ENCODE results near the gene CLEC1B. TPM values are rescaled to one million over a fixed set of nuclear protein-coding genes. Genes with fewer than 3 reads are reported as not detected.
"Not testable (repeated sequence)": the region's sequence is repeated elsewhere in the genome, so short reads cannot be mapped to it uniquely, and the experiment has no call there.

The CLEC1B gene
- total and polyA plus RNA-seq, 12 donors: 0.04 TPM; not detected in 11

DNA sequence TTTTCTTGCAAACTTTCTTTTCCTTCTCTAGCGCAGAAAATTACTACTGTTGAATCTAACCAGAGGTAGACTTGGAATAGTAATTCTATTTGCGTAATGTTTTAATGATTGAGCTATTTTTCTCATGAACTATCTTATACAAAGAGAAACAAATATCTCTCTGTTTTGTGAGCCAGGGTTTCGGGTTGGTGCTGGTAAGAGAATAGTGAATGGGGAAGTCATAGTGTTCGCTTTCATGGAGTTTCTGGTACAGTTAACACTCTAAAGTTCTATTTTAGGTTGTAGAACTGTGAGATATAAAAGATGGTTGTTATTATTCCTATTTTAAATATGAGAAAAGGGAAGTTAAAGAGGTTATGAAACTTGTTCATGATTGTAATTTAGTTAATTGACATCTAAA, 6.6 kb downstream of the CLEC1B start:
- TF ChIP-seq, protein P1, sequence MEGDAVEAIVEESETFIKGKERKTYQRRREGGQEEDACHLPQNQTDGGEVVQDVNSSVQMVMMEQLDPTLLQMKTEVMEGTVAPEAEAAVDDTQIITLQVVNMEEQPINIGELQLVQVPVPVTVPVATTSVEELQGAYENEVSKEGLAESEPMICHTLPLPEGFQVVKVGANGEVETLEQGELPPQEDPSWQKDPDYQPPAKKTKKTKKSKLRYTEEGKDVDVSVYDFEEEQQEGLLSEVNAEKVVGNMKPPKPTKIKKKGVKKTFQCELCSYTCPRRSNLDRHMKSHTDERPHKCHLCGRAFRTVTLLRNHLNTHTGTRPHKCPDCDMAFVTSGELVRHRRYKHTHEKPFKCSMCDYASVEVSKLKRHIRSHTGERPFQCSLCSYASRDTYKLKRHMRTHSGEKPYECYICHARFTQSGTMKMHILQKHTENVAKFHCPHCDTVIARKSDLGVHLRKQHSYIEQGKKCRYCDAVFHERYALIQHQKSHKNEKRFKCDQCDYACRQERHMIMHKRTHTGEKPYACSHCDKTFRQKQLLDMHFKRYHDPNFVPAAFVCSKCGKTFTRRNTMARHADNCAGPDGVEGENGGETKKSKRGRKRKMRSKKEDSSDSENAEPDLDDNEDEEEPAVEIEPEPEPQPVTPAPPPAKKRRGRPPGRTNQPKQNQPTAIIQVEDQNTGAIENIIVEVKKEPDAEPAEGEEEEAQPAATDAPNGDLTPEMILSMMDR (IDR thresholded peaks at IDR 0.05): no peak
- Histone ChIP-seq H3K27me3 (peaks cover 0 to 6% (median 0%) of the 10 kb centered on the region in 7 donors), H3K9me3 (peaks cover 0 to 11% (median 0%) of the 10 kb centered on the region in 11 donors), H3K4me3 (no peak overlapping the region), H3K27ac (no peak overlapping the region), H3K36me3 (no peaks in the 10 kb centered on the region), H3K4me1 (no peaks in the 10 kb centered on the region)
- intact Hi-C loops (cut with DNase I): no loop called here
- WGBS, 2 donors: 85 to 86% methylated on average over 4 of the region's 4 CpGs
- no peak for ATAC-seq
- no peak for DNase-seq

DNA sequence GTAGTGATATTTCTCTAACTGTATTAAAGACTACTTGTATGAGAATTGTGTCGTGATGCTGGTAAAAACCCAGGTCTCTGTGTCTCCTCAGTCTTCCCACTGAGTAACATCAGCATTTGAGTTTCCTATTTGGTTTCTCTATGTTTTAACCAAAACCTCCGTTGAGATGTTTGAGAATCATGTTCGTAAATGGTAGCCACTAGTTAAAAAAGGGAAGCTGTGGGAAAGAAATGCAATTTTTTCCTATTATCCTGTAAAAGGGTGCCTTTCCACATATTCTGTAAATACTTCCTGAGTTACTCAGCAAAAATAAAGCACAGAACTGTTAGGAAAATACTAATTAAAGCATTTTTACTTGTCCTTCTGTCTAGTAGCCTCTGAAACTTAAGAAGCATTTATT, 7.0 kb downstream of the CLEC1B start:
- TF ChIP-seq, protein P1 (IDR thresholded peaks at IDR 0.05): no peak
- Histone ChIP-seq H3K36me3 (no peaks in the 10 kb centered on the region), H3K4me1 (no peaks in the 10 kb centered on the region), H3K27ac (no peak overlapping the region), H3K4me3 (no peak overlapping the region), H3K27me3 (peaks cover 0 to 6% (median 0%) of the 10 kb centered on the region in 7 donors), H3K9me3 (peaks cover 0 to 11% (median 0%) of the 10 kb centered on the region in 11 donors)
- intact Hi-C loops (cut with DNase I): no loop called here
- no peak for ATAC-seq
- DNase-seq: no peak
- WGBS, 2 donors: 76 to 80% methylated on average over 3 of the region's 3 CpGs

DNA sequence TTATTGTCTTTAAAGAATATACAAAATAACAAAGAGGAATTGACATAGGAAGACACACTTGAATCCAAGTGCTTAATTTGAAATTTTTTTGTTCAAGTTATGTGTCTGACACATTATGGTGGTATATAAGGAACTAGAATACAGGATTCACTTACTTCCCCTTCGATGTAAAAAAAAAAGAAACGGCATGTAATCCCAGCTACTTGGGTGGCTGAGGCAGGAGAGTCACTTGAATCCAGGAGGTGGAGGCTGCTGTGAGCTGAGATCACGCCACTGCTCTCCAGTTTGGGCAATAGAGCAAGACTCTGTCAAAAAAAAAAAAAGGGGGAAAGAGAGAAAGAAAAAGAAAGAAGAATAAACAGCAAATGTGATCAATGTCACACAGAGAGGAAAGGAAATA, 18.8 kb downstream of the CLEC1B start:
- H3K4me3 ChIP-seq: no peak overlapping the region
- WGBS, 2 donors: 74 to 76% methylated on average over 3 of the region's 3 CpGs
- no peak for DNase-seq
- no peak for ATAC-seq
- TF ChIP-seq, protein P1 (IDR thresholded peaks at IDR 0.05): no peak
- no peaks in the 10 kb centered on the region for H3K9me3 ChIP-seq
- H3K27ac ChIP-seq: no peak overlapping the region
- H3K4me1 ChIP-seq: peaks cover 0 to 12% (median 0%) of the 10 kb centered on the region in 9 donors
- intact Hi-C loops (cut with DNase I): no loop called here
- H3K36me3 ChIP-seq: peaks cover 0 to 37% (median 0%) of the 10 kb centered on the region in 9 donors
- H3K27me3 ChIP-seq: no peaks in the 10 kb centered on the region

DNA sequence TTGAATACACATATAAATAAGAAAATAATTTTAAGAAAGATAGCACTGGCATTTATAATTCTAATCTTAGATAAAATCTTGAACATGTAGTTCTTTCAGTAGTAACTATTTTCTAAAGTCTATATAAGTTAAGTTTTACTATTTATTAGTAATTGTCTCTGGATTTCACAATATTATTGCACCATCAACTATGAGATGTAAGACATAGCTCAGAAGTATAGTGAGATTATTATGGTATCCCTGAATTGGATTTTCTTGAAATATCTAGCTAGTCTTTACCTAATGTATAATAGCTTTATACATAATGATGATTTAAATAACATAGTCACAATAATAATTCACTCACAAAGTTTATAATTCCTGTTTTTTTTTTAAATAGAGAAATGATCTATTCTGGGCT, 21.0 kb downstream of the CLEC1B start:
- ATAC-seq: no peak
- no peak for DNase-seq
- H3K27ac ChIP-seq: no peak overlapping the region
- peaks cover 0 to 28% (median 0%) of the 10 kb centered on the region in 9 donors for H3K36me3 ChIP-seq
- TF ChIP-seq, protein P1 (IDR thresholded peaks at IDR 0.05): no peak
- intact Hi-C loops (cut with DNase I): no loop called here
- H3K4me1 ChIP-seq: peaks cover 0 to 15% (median 0%) of the 10 kb centered on the region in 9 donors
- H3K9me3 ChIP-seq: no peaks in the 10 kb centered on the region
- no peak overlapping the region for H3K4me3 ChIP-seq
- no peaks in the 10 kb centered on the region for H3K27me3 ChIP-seq

DNA sequence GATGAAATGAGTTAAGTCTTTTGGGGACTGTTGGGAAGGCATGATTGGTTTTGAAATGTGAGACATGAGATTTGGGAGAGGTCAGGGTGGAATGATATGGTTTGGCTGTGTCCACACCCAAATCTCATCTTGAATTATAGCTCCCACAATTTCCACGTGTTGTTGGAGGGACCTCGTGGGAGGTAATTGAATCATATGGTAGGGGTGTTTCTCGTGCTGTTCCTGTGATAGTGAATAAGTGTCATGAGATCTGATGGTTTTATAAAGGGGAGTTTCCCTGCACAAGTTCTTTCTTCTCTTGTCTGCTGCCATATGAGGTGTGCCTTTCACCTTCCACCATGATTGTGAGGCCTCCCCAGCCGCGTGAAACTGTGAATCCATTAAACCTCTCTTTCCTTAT, 22.3 kb downstream of the CLEC1B start:
- WGBS, 2 donors: 50 to 52% methylated on average over 5 of the region's 5 CpGs
- H3K27ac ChIP-seq; H3K9me3 ChIP-seq; intact Hi-C loops (cut with DNase I); ATAC-seq; H3K4me3 ChIP-seq; H3K27me3 ChIP-seq; DNase-seq: not testable (repeated sequence)
- H3K36me3 ChIP-seq: peaks cover 0 to 23% (median 0%) of the 10 kb centered on the region in 9 donors
- H3K4me1 ChIP-seq: peaks cover 0 to 15% (median 0%) of the 10 kb centered on the region in 9 donors

All from heart right ventricle (tissue), 16 donors.